ENCODE measurements around the gene PRUNE2.
"Not testable (repeated sequence)": the region's sequence is repeated elsewhere in the genome, so short reads cannot be mapped to it uniquely, and the experiment has no call there.

Gene PRUNE2

GRCh38 chr9:76866689-76867088 is 39.2 kb downstream of the PRUNE2 start:
- no peak overlapping the region for H3K4me3 ChIP-seq (ENCODE audit: insufficient read depth, low read length, poor library complexity, severe bottlenecking)
- H3K9me2 ChIP-seq (replicated peaks; ENCODE audit: insufficient read depth, low read length) = no peaks in the 10 kb centered on the region
- TF ChIP-seq CTCF (IDR thresholded peaks at IDR 0.05; ENCODE audit: insufficient read depth, low read length, poor library complexity, severe bottlenecking) (no peak), EZH2phosphoT487 (conservative IDR thresholded peaks at IDR 0.05; ENCODE audit: low read length) (no peak)
- no peak overlapping the region for H3K4me2 ChIP-seq (ENCODE audit: low read depth, low read length, poor library complexity, severe bottlenecking)
- no peaks in the 10 kb centered on the region for H3K27me3 ChIP-seq (ENCODE audit: low read length)
- H3F3A ChIP-seq (ENCODE audit: insufficient read depth) = no peaks in the 10 kb centered on the region
- H3K27ac ChIP-seq (ENCODE audit: low read depth, low read length) = no peak overlapping the region
- no peaks in the 10 kb centered on the region for H3K36me3 ChIP-seq (ENCODE audit: low read length)
- no peaks in the 10 kb centered on the region for H3K79me2 ChIP-seq (ENCODE audit: insufficient read depth, low read length)
- no peak overlapping the region for H3K9ac ChIP-seq (ENCODE audit: low read length)
- no peak overlapping the region for H2AFZ ChIP-seq (ENCODE audit: low read depth, low read length, severe bottlenecking)
- H3K9me3 ChIP-seq (ENCODE audit: insufficient read depth, low read length) = no peaks in the 10 kb centered on the region
- H4K20me1 ChIP-seq (ENCODE audit: low read depth, low read length) = no peaks in the 10 kb centered on the region

- no peak for TF ChIP-seq CTCF (IDR thresholded peaks at IDR 0.05; ENCODE audit: insufficient read depth, low read length, poor library complexity, severe bottlenecking)
- no peak for TF ChIP-seq EZH2phosphoT487 (conservative IDR thresholded peaks at IDR 0.05; ENCODE audit: low read length)
- no peak overlapping the region for H2AFZ ChIP-seq (ENCODE audit: low read depth, low read length, severe bottlenecking)
- no peaks in the 10 kb centered on the region for H3K9me3 ChIP-seq (ENCODE audit: insufficient read depth, low read length)
- no peaks in the 10 kb centered on the region for H3K36me3 ChIP-seq (ENCODE audit: low read length)
- H3K9ac ChIP-seq (ENCODE audit: low read length) = no peak overlapping the region
- no peak overlapping the region for H3K27ac ChIP-seq (ENCODE audit: low read depth, low read length)
- no peaks in the 10 kb centered on the region for H3K27me3 ChIP-seq (ENCODE audit: low read length)
- H3K79me2 ChIP-seq (ENCODE audit: insufficient read depth, low read length) = no peaks in the 10 kb centered on the region
- no peaks in the 10 kb centered on the region for H3K9me2 ChIP-seq (replicated peaks; ENCODE audit: insufficient read depth, low read length)
- H4K20me1 ChIP-seq (ENCODE audit: low read depth, low read length) = no peaks in the 10 kb centered on the region
- H3K4me2 ChIP-seq (ENCODE audit: low read depth, low read length, poor library complexity, severe bottlenecking) = no peak overlapping the region
- no peaks in the 10 kb centered on the region for H3F3A ChIP-seq (ENCODE audit: insufficient read depth)
- H3K4me3 ChIP-seq (ENCODE audit: insufficient read depth, low read length, poor library complexity, severe bottlenecking) = no peak overlapping the region
These were observed 42.1 kb downstream of the PRUNE2 start for GRCh38 chr9:76863832-76864231.

GRCh38 chr9:76859860-76860259 is 46.1 kb downstream of the PRUNE2 start:
- Histone ChIP-seq H3K36me3 (ENCODE audit: low read length) (no peaks in the 10 kb centered on the region), H3K4me3 (ENCODE audit: insufficient read depth, low read length, poor library complexity, severe bottlenecking) (no peak overlapping the region), H4K20me1 (ENCODE audit: low read depth, low read length) (no peaks in the 10 kb centered on the region), H3K27ac (ENCODE audit: low read depth, low read length) (no peak overlapping the region), H2AFZ (ENCODE audit: low read depth, low read length, severe bottlenecking) (no peak overlapping the region), H3F3A (ENCODE audit: insufficient read depth) (no peaks in the 10 kb centered on the region), H3K9me2 (replicated peaks; ENCODE audit: insufficient read depth, low read length) (no peaks in the 10 kb centered on the region), H3K9me3 (ENCODE audit: insufficient read depth, low read length) (no peaks in the 10 kb centered on the region), H3K79me2 (ENCODE audit: insufficient read depth, low read length) (no peaks in the 10 kb centered on the region), H3K9ac (ENCODE audit: low read length) (no peak overlapping the region), H3K4me2 (ENCODE audit: low read depth, low read length, poor library complexity, severe bottlenecking) (no peak overlapping the region), H3K27me3 (ENCODE audit: low read length) (no peaks in the 10 kb centered on the region)
- TF ChIP-seq EZH2phosphoT487 (conservative IDR thresholded peaks at IDR 0.05; ENCODE audit: low read length) = no peak
- TF ChIP-seq CTCF (IDR thresholded peaks at IDR 0.05; ENCODE audit: insufficient read depth, low read length, poor library complexity, severe bottlenecking) = no peak

- not testable (repeated sequence) for H3K27ac ChIP-seq (ENCODE audit: low read depth, low read length); H3K4me3 ChIP-seq (ENCODE audit: insufficient read depth, low read length, poor library complexity, severe bottlenecking); H3K4me2 ChIP-seq (ENCODE audit: low read depth, low read length, poor library complexity, severe bottlenecking); H3K27me3 ChIP-seq (ENCODE audit: low read length); H3K9me3 ChIP-seq (ENCODE audit: insufficient read depth, low read length); H3K79me2 ChIP-seq (ENCODE audit: insufficient read depth, low read length); H3F3A ChIP-seq (ENCODE audit: insufficient read depth); H3K36me3 ChIP-seq (ENCODE audit: low read length); H3K9me2 ChIP-seq (replicated peaks; ENCODE audit: insufficient read depth, low read length); H2AFZ ChIP-seq (ENCODE audit: low read depth, low read length, severe bottlenecking); H4K20me1 ChIP-seq (ENCODE audit: low read depth, low read length); H3K9ac ChIP-seq (ENCODE audit: low read length)
These were observed 47.7 kb downstream of the PRUNE2 start for GRCh38 chr9:76858248-76858647.
